Measurements from ENCODE around the gene NCLN.

- TF ChIP-seq CTCF (IDR thresholded peaks at IDR 0.05) (no peak), POLR2A (IDR thresholded peaks at IDR 0.05) (no peak)
Measured at GRCh38 chr19:3167533-3168272, 18.0 kb upstream of the NCLN start.

Data from stomach (tissue), 4 donors.